ENCODE results near the gene KRTAP6-3.

Gene KRTAP6-3, protein sequence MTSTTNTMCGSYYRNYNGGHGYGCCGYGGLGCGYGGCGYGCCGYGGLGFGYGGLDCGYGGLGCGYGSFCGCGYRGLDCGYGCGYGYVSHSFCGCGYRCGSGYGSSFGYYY

DNA sequence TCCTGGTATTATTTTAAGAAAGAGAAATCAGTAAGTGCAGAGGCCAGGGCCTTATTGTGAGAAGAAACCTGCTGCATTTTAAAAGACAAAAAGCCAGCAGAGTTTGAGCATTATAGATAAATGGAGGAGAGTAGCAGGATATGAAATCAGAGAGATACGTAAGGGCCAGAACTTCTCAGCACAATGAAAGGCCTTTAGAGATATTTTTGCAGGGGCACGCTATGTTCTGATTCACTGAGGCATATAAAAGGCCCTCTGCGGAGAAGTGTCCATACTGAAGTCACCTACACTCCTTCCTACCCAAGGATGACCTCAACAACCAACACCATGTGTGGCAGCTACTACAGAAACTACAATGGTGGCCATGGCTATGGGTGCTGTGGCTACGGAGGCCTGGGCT, at the start of gene KRTAP6-3:
KRTAP6-3 (plus strand) TSS at position 301 of the 400 bp plus-strand sequence; CDS start at position 307, 6 bp downstream.
- Histone ChIP-seq H3K36me3 (ENCODE audit: low read length) (no peaks in the 10 kb centered on the region), H3K9me3 (ENCODE audit: insufficient read depth, low read length) (no peaks in the 10 kb centered on the region), H3K4me2 (ENCODE audit: low read depth, low read length, poor library complexity, severe bottlenecking) (no peak within 1 kb of the TSS), H3F3A (ENCODE audit: insufficient read depth) (no peaks in the 10 kb centered on the region), H3K4me3 (ENCODE audit: insufficient read depth, low read length, poor library complexity, severe bottlenecking) (no peak within 1 kb of the TSS), H4K20me1 (ENCODE audit: low read depth, low read length) (no peaks in the 10 kb centered on the region), H3K9ac (ENCODE audit: low read length) (no peak within 1 kb of the TSS), H3K27me3 (ENCODE audit: low read length) (no peaks in the 10 kb centered on the region), H2AFZ (ENCODE audit: low read depth, low read length, severe bottlenecking) (no peak within 1 kb of the TSS), H3K9me2 (replicated peaks; ENCODE audit: insufficient read depth, low read length) (no peaks in the 10 kb centered on the region), H3K27ac (ENCODE audit: low read depth, low read length) (no peak within 1 kb of the TSS), H3K79me2 (ENCODE audit: insufficient read depth, low read length) (no peaks in the 10 kb centered on the region)
- TF ChIP-seq, protein P1, sequence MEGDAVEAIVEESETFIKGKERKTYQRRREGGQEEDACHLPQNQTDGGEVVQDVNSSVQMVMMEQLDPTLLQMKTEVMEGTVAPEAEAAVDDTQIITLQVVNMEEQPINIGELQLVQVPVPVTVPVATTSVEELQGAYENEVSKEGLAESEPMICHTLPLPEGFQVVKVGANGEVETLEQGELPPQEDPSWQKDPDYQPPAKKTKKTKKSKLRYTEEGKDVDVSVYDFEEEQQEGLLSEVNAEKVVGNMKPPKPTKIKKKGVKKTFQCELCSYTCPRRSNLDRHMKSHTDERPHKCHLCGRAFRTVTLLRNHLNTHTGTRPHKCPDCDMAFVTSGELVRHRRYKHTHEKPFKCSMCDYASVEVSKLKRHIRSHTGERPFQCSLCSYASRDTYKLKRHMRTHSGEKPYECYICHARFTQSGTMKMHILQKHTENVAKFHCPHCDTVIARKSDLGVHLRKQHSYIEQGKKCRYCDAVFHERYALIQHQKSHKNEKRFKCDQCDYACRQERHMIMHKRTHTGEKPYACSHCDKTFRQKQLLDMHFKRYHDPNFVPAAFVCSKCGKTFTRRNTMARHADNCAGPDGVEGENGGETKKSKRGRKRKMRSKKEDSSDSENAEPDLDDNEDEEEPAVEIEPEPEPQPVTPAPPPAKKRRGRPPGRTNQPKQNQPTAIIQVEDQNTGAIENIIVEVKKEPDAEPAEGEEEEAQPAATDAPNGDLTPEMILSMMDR (IDR thresholded peaks at IDR 0.05; ENCODE audit: insufficient read depth, low read length, poor library complexity, severe bottlenecking), result no peak
- no peak for TF ChIP-seq EZH2phosphoT487 (conservative IDR thresholded peaks at IDR 0.05; ENCODE audit: low read length)

DNA sequence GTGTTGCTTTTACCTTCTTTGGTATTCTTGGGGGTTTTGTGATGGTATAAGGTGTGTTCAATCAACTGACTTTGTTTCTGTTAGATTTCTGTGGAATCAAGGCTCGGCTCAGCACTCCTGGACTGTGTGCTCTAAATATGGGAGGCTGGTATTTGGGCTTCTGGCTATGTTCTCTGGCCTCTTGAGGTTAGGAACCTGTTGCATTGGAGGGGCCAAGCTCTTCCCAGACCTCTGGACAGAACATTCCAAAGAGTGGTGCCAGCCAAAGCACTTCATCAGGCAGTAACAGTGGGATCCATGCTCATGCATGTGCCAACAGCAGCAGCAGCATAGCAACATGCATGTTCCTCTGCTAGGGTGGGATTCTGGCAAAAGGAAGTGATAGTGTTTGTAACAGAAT, 39.5 kb upstream of the KRTAP6-3 start:
- Histone ChIP-seq H2AFZ (ENCODE audit: low read depth, low read length, severe bottlenecking) (no peak overlapping the region), H3K36me3 (ENCODE audit: low read length) (no peaks in the 10 kb centered on the region), H3K79me2 (ENCODE audit: insufficient read depth, low read length) (no peaks in the 10 kb centered on the region), H3K9ac (ENCODE audit: low read length) (no peak overlapping the region), H3K4me3 (ENCODE audit: insufficient read depth, low read length, poor library complexity, severe bottlenecking) (no peak overlapping the region), H3K9me2 (replicated peaks; ENCODE audit: insufficient read depth, low read length) (no peaks in the 10 kb centered on the region), H4K20me1 (ENCODE audit: low read depth, low read length) (no peaks in the 10 kb centered on the region), H3K4me2 (ENCODE audit: low read depth, low read length, poor library complexity, severe bottlenecking) (no peak overlapping the region), H3K27me3 (ENCODE audit: low read length) (no peaks in the 10 kb centered on the region), H3F3A (ENCODE audit: insufficient read depth) (no peaks in the 10 kb centered on the region), H3K9me3 (ENCODE audit: insufficient read depth, low read length) (peaks cover 5% of the 10 kb centered on the region; the same call in 1 of the 2 replicates), H3K27ac (ENCODE audit: low read depth, low read length) (no peak overlapping the region)
- TF ChIP-seq, protein P1 (IDR thresholded peaks at IDR 0.05; ENCODE audit: insufficient read depth, low read length, poor library complexity, severe bottlenecking), result no peak
- no peak for TF ChIP-seq EZH2phosphoT487 (conservative IDR thresholded peaks at IDR 0.05; ENCODE audit: low read length)

DNA sequence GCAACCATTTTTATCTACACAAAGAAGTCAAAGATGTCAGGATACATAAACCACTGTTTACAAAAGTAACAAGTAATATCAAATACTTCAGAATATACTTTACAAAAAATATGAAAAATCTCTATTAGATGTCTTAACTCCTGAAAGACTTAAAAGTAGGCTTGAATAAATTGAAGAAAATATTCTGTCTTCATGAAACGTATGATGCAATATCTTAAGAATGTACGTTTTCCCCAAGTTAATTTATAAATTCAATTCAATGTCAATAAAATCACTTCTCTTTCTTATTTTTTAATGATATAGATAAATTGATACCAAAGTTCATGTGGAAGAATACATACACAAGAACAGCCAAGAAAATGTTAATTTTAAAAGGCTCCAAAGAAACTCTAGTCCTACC, 37.1 kb upstream of the KRTAP6-3 start:
- H3K27me3 ChIP-seq (ENCODE audit: low read length), result no peaks in the 10 kb centered on the region
- TF ChIP-seq, protein P1 (IDR thresholded peaks at IDR 0.05; ENCODE audit: insufficient read depth, low read length, poor library complexity, severe bottlenecking), result no peak
- TF ChIP-seq EZH2phosphoT487 (conservative IDR thresholded peaks at IDR 0.05; ENCODE audit: low read length), result no peak
- H3K79me2 ChIP-seq (ENCODE audit: insufficient read depth, low read length), result no peaks in the 10 kb centered on the region
- peaks cover 5% of the 10 kb centered on the region; the same call in 1 of the 2 replicates for H3K9me3 ChIP-seq (ENCODE audit: insufficient read depth, low read length)
- no peak overlapping the region for H3K4me2 ChIP-seq (ENCODE audit: low read depth, low read length, poor library complexity, severe bottlenecking)
- H3K36me3 ChIP-seq (ENCODE audit: low read length), result no peaks in the 10 kb centered on the region
- no peaks in the 10 kb centered on the region for H3F3A ChIP-seq (ENCODE audit: insufficient read depth)
- H3K9ac ChIP-seq (ENCODE audit: low read length), result no peak overlapping the region
- no peaks in the 10 kb centered on the region for H4K20me1 ChIP-seq (ENCODE audit: low read depth, low read length)
- no peak overlapping the region for H3K27ac ChIP-seq (ENCODE audit: low read depth, low read length)
- no peaks in the 10 kb centered on the region for H3K9me2 ChIP-seq (replicated peaks; ENCODE audit: insufficient read depth, low read length)
- H2AFZ ChIP-seq (ENCODE audit: low read depth, low read length, severe bottlenecking), result no peak overlapping the region
- no peak overlapping the region for H3K4me3 ChIP-seq (ENCODE audit: insufficient read depth, low read length, poor library complexity, severe bottlenecking)
